WTC11 (cell line): Measurements from ENCODE around the gene S100A8. TPM values are rescaled to one million over a fixed set of nuclear protein-coding genes. Genes with fewer than 3 reads are reported as not detected.

Source experiments
- ATAC-seq: fragments of 200-7000 bp; cut with Tn5 transposase; 2 replicates; pipeline ENCODE4 v1.10.0; 2021; ENCODE audit warnings: mild to moderate bottlenecking, moderate library complexity
- CTCF ChIA-PET: fragments of 300-600 bp; sonication (Branson Sonifier 250); formaldehyde crosslinking; loops from one replicate; lab custom pipeline; 2021; ENCODE audit warnings: antibody characterized with exemption; lab: Charles Lee
- POLR2A ChIA-PET: fragments of 350-600 bp; sonication (Branson Sonifier 250); formaldehyde crosslinking; loops from one replicate; lab custom pipeline; 2021; ENCODE audit warnings: antibody characterized with exemption; lab: Charles Lee
- DNase-seq: peaks from one replicate; pipeline ENCODE4 v3.0.0; 2021; ENCODE audit warnings: low spot score
- H3K27ac Mint-ChIP-seq: 2 replicates; pipeline ENCODE4 v1.8.0; 2021; ENCODE audit warnings: mixed read lengths
- H3K27me3 Mint-ChIP-seq: 2 replicates; pipeline ENCODE4 v1.8.0; 2021; ENCODE audit warnings: low read depth, mild to moderate bottlenecking, moderate library complexity, mixed read lengths
- H3K36me3 Mint-ChIP-seq: 2 replicates; pipeline ENCODE4 v1.8.0; 2021; ENCODE audit warnings: mixed read lengths
- H3K4me1 Mint-ChIP-seq: 2 replicates; pipeline ENCODE4 v1.8.0; 2022; ENCODE audit warnings: mixed read lengths
- H3K4me3 Mint-ChIP-seq: 2 replicates; pipeline ENCODE4 v1.8.0; 2021; ENCODE audit warnings: mild to moderate bottlenecking, moderate library complexity, mixed read lengths
- H3K9me3 Mint-ChIP-seq: 2 replicates; pipeline ENCODE4 v1.8.0; 2021; ENCODE audit warnings: mixed read lengths
- CREB1 ChIP-seq: sonication (generic); formaldehyde crosslinking; IDR thresholded peaks from 2 replicates; pipeline ENCODE4 v1.8.0; 2023; ENCODE audit warnings: mild to moderate bottlenecking, missing genetic modification reagents
- MYBL2 ChIP-seq: sonication (generic); formaldehyde crosslinking; IDR thresholded peaks from 2 replicates; pipeline ENCODE4 v1.8.1; 2023; ENCODE audit warnings: mild to moderate bottlenecking, moderate library complexity, missing genetic modification reagents
- NFE2L1 ChIP-seq: sonication (generic); formaldehyde crosslinking; IDR thresholded peaks from 2 replicates; pipeline ENCODE4 v1.8.1; 2023; ENCODE audit warnings: missing genetic modification reagents
- NR3C1 ChIP-seq: sonication (generic); formaldehyde crosslinking; conservative IDR thresholded peaks from 2 replicates; pipeline ENCODE4 v1.8.1; 2023; ENCODE audit warnings: low read depth, mild to moderate bottlenecking, missing genetic modification reagents
- SP1 ChIP-seq: sonication (generic); formaldehyde crosslinking; conservative IDR thresholded peaks from 2 replicates; pipeline ENCODE4 v1.8.1; 2022; ENCODE audit warnings: missing genetic modification reagents
- total RNA-seq: library from RNA; stranded (reverse); gene quantifications from 3 replicates; pipeline ENCODE4 v1.2.3, GENCODE V29; 2021
- TF ChIP-seq, protein P1 (sequence below): sonication (generic); formaldehyde crosslinking; IDR thresholded peaks from 2 replicates; pipeline ENCODE4 v1.8.1; 2023; ENCODE audit warnings: mild to moderate bottlenecking, moderate library complexity, missing genetic modification reagents
- TF ChIP-seq, protein P2 (sequence below): sonication (generic); formaldehyde crosslinking; IDR thresholded peaks from 2 replicates; pipeline ENCODE4 v1.8.0; 2023; ENCODE audit warnings: missing genetic modification reagents
- TF ChIP-seq, protein P3 (sequence below): sonication (generic); formaldehyde crosslinking; IDR thresholded peaks from 2 replicates; pipeline ENCODE4 v1.8.1; 2023; ENCODE audit warnings: mild to moderate bottlenecking, missing genetic modification reagents
- TF ChIP-seq, protein P4 (sequence below): sonication (generic); formaldehyde crosslinking; IDR thresholded peaks from 2 replicates; pipeline ENCODE4 v1.8.0; 2022; ENCODE audit warnings: mild to moderate bottlenecking, missing genetic modification reagents
- TF ChIP-seq, protein P5 (sequence below): fragments of 250-450 bp; sonication (Bioruptor Pico); IDR thresholded peaks from 2 replicates; pipeline ENCODE4 v1.9.0; 2021; ENCODE audit warnings: mild to moderate bottlenecking, borderline replicate concordance
- TF ChIP-seq, protein P6 (sequence below): fragments of 250-450 bp; sonication (Bioruptor Pico); IDR thresholded peaks from 2 replicates; pipeline ENCODE4 v1.9.0; 2021; ENCODE audit warnings: mild to moderate bottlenecking
- TF ChIP-seq, protein P7 (sequence below): sonication (generic); formaldehyde crosslinking; IDR thresholded peaks from 2 replicates; pipeline ENCODE4 v1.8.0; 2022; ENCODE audit warnings: missing genetic modification reagents

Gene S100A8
- total RNA-seq, 1 experiment from 2014 or later, result not detected

DNA sequence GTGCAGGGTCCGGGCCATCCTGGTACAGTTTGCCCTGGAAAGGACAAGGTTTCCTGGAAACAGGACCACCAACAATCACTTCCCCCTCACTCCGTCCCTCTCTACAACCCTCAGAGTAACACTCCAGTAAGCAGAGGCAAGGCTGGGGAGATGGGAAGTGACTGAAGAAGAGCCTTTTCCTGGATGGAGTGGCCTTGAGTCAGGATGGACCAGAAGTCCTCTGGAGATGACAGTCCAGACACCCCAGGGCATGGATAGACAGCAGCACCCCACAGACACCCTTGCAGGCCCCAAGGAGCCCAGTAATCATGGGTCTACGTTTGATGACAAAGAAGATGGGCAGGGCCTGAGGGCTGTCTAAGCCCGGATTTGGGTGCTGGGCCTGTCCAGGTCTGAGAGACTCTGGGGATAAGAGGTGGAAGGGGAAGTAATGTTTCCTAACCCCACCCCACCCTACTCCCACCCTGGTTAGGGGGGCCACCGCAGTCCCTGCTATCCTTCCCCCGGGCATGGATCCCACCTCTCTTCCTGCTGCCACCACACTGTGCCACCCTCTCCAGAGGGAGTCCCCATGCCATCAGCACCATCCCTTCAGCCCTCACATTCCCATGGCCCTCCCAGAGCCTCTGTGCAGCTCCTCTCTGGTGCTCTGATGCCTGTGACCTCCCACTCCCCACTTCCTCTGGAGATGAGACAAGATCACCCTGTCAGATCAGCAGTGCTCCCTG, 7.2 kb upstream of the S100A8 start:
- no peak overlapping the region for H3K27ac Mint-ChIP-seq
- peaks cover 7% of the 10 kb centered on the region for H3K27me3 Mint-ChIP-seq
- DNase-seq (no peak), ATAC-seq (no peak)
- no peaks in the 10 kb centered on the region for H3K36me3 Mint-ChIP-seq
- ChIA-PET POLR2A (no interaction called here), CTCF (interaction anchor here (0.8 to 2.1 kb wide), 2 partner anchors 43 to 96 kb away, joined by 3 to 10 read pairs; no protein-coding TSS in a partner anchor)
- peaks cover 7% of the 10 kb centered on the region for H3K4me1 Mint-ChIP-seq
- H3K9me3 Mint-ChIP-seq, result no peaks in the 10 kb centered on the region
- TF ChIP-seq, protein P1, sequence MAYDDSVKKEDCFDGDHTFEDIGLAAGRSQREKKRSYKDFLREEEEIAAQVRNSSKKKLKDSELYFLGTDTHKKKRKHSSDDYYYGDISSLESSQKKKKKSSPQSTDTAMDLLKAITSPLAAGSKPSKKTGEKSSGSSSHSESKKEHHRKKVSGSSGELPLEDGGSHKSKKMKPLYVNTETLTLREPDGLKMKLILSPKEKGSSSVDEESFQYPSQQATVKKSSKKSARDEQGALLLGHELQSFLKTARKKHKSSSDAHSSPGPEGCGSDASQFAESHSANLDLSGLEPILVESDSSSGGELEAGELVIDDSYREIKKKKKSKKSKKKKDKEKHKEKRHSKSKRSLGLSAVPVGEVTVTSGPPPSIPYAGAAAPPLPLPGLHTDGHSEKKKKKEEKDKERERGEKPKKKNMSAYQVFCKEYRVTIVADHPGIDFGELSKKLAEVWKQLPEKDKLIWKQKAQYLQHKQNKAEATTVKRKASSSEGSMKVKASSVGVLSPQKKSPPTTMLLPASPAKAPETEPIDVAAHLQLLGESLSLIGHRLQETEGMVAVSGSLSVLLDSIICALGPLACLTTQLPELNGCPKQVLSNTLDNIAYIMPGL (CRISPR knock-in tag), result no peak
- TF ChIP-seq, protein P2, sequence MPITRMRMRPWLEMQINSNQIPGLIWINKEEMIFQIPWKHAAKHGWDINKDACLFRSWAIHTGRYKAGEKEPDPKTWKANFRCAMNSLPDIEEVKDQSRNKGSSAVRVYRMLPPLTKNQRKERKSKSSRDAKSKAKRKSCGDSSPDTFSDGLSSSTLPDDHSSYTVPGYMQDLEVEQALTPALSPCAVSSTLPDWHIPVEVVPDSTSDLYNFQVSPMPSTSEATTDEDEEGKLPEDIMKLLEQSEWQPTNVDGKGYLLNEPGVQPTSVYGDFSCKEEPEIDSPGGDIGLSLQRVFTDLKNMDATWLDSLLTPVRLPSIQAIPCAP, result no peak
- TF ChIP-seq, protein P3, sequence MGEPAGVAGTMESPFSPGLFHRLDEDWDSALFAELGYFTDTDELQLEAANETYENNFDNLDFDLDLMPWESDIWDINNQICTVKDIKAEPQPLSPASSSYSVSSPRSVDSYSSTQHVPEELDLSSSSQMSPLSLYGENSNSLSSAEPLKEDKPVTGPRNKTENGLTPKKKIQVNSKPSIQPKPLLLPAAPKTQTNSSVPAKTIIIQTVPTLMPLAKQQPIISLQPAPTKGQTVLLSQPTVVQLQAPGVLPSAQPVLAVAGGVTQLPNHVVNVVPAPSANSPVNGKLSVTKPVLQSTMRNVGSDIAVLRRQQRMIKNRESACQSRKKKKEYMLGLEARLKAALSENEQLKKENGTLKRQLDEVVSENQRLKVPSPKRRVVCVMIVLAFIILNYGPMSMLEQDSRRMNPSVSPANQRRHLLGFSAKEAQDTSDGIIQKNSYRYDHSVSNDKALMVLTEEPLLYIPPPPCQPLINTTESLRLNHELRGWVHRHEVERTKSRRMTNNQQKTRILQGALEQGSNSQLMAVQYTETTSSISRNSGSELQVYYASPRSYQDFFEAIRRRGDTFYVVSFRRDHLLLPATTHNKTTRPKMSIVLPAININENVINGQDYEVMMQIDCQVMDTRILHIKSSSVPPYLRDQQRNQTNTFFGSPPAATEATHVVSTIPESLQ (CRISPR knock-in tag), result no peak
- TF ChIP-seq NFE2L1 (CRISPR knock-in tag) (no peak), SP1 (CRISPR knock-in tag) (no peak), CREB1 (no peak), NR3C1 (CRISPR knock-in tag) (no peak), MYBL2 (CRISPR knock-in tag) (no peak)
- TF ChIP-seq, protein P4, sequence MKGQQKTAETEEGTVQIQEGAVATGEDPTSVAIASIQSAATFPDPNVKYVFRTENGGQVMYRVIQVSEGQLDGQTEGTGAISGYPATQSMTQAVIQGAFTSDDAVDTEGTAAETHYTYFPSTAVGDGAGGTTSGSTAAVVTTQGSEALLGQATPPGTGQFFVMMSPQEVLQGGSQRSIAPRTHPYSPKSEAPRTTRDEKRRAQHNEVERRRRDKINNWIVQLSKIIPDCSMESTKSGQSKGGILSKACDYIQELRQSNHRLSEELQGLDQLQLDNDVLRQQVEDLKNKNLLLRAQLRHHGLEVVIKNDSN (CRISPR knock-in tag), result no peak
- TF ChIP-seq, protein P5, sequence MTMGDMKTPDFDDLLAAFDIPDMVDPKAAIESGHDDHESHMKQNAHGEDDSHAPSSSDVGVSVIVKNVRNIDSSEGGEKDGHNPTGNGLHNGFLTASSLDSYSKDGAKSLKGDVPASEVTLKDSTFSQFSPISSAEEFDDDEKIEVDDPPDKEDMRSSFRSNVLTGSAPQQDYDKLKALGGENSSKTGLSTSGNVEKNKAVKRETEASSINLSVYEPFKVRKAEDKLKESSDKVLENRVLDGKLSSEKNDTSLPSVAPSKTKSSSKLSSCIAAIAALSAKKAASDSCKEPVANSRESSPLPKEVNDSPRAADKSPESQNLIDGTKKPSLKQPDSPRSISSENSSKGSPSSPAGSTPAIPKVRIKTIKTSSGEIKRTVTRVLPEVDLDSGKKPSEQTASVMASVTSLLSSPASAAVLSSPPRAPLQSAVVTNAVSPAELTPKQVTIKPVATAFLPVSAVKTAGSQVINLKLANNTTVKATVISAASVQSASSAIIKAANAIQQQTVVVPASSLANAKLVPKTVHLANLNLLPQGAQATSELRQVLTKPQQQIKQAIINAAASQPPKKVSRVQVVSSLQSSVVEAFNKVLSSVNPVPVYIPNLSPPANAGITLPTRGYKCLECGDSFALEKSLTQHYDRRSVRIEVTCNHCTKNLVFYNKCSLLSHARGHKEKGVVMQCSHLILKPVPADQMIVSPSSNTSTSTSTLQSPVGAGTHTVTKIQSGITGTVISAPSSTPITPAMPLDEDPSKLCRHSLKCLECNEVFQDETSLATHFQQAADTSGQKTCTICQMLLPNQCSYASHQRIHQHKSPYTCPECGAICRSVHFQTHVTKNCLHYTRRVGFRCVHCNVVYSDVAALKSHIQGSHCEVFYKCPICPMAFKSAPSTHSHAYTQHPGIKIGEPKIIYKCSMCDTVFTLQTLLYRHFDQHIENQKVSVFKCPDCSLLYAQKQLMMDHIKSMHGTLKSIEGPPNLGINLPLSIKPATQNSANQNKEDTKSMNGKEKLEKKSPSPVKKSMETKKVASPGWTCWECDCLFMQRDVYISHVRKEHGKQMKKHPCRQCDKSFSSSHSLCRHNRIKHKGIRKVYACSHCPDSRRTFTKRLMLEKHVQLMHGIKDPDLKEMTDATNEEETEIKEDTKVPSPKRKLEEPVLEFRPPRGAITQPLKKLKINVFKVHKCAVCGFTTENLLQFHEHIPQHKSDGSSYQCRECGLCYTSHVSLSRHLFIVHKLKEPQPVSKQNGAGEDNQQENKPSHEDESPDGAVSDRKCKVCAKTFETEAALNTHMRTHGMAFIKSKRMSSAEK (CRISPR knock-in tag), result no peak
- TF ChIP-seq, protein P6, sequence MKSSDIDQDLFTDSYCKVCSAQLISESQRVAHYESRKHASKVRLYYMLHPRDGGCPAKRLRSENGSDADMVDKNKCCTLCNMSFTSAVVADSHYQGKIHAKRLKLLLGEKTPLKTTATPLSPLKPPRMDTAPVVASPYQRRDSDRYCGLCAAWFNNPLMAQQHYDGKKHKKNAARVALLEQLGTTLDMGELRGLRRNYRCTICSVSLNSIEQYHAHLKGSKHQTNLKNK, result no peak
- TF ChIP-seq, protein P7, sequence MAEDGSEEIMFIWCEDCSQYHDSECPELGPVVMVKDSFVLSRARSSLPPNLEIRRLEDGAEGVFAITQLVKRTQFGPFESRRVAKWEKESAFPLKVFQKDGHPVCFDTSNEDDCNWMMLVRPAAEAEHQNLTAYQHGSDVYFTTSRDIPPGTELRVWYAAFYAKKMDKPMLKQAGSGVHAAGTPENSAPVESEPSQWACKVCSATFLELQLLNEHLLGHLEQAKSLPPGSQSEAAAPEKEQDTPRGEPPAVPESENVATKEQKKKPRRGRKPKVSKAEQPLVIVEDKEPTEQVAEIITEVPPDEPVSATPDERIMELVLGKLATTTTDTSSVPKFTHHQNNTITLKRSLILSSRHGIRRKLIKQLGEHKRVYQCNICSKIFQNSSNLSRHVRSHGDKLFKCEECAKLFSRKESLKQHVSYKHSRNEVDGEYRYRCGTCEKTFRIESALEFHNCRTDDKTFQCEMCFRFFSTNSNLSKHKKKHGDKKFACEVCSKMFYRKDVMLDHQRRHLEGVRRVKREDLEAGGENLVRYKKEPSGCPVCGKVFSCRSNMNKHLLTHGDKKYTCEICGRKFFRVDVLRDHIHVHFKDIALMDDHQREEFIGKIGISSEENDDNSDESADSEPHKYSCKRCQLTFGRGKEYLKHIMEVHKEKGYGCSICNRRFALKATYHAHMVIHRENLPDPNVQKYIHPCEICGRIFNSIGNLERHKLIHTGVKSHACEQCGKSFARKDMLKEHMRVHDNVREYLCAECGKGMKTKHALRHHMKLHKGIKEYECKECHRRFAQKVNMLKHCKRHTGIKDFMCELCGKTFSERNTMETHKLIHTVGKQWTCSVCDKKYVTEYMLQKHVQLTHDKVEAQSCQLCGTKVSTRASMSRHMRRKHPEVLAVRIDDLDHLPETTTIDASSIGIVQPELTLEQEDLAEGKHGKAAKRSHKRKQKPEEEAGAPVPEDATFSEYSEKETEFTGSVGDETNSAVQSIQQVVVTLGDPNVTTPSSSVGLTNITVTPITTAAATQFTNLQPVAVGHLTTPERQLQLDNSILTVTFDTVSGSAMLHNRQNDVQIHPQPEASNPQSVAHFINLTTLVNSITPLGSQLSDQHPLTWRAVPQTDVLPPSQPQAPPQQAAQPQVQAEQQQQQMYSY (CRISPR knock-in tag), result no peak
- H3K4me3 Mint-ChIP-seq, result no peak overlapping the region
